HG03457 (cell line): ENCODE data around the gene SLC16A4.
A peak's percentile ranks its signal among the peaks of the same experiment; 100 is the strongest.

Experiments used
- ATAC-seq: cut with Tn5 transposase; IDR thresholded peaks from one replicate; pipeline ENCODE4 v1.9.1; 2021; ENCODE audit warnings: moderate number of reproducible peaks; ENCODE audit not compliant: unreplicated experiment

Gene SLC16A4

DNA sequence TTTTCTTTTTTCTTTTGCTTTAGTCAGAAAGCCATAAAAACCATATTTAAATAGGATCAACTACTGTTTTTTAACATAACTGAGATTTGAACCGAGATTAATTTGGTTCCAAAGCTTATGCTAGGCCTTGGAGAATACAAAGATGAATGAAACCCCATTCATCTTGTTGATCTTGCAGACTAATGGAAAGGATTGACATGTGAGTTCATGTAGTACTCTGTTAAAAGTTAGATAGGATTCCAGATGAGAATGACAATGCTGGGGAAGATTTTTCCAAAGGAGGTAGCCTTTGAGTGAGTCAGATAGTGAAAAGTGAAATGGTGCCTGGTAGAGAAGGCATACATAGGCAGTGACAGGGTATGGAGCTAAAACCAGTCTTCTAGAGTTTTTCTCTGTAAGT, 29.0 kb downstream of the SLC16A4 start:
- no peak for ATAC-seq

- no peak for ATAC-seq
Measured at GRCh38 chr1:110360431-110360830, 30.4 kb downstream of the SLC16A4 start.

DNA sequence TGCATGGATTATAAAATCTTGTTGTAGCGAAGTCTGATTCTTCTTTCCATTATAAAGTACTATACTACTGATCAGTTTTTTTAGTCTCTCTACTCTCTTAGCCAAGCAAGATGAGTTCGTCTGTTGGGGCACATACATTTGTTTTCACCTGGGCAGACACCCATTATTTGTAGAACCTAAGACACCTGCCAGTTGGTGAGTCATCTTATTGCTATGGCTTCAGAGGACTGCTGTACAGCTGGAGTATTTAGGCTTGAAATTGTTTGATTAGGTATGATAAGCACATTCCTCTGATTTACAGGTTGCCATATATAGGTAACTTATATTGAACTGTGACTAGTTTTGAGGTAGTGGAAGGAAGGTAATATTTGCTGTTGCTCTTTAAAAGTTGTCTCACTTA, 34.4 kb downstream of the SLC16A4 start:
- ATAC-seq = no peak

GRCh38 chr1:110355321-110355720, 35.5 kb downstream of the SLC16A4 start:
- ATAC-seq = no peak

DNA sequence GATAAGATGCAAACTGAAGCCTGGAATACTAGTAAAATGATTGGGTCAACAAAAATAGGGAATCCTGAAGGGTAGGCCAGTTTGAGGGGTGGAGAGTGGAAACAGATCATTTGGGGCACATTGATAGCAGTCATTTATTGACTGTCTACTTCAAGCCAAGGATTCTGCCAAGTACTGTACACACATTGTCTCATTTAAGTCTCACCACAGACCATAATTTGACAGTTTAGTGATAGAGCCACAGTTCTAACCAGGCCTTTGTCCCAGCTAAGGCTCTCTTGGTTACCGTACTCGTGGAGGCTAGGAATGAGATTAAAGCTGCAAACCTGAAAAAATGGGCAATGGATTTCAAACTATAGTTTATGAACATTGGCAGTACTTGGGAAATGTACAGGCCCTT, 40.5 kb downstream of the SLC16A4 start:
- no peak for ATAC-seq

DNA sequence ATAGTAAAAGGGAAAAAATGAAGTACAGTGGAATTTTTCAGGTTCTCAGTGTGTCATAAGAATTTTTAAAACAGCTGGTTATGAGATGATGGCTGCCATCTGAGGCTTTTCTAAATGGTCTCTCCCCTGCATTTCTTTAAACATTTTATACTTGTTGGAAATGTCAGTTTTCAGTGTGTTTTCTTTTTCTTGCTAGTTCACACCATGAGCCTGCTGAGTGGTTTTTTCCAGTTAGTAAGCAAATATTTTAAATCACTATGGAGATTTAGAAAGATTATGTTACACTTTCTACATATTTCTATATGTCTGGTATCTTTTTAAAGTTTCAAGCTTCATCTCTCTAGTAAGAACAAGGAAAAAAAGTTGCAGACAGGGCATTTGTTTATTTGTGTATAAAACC, 42.1 kb downstream of the SLC16A4 start:
- ATAC-seq = no peak

- no peak for ATAC-seq
Measured at GRCh38 chr1:110348050-110348449, 42.8 kb downstream of the SLC16A4 start.

- no peak for ATAC-seq
Measured at GRCh38 chr1:110347182-110347893, 43.5 kb downstream of the SLC16A4 start.

GRCh38 chr1:110346690-110347089, 44.1 kb downstream of the SLC16A4 start:
- ATAC-seq = no peak

DNA sequence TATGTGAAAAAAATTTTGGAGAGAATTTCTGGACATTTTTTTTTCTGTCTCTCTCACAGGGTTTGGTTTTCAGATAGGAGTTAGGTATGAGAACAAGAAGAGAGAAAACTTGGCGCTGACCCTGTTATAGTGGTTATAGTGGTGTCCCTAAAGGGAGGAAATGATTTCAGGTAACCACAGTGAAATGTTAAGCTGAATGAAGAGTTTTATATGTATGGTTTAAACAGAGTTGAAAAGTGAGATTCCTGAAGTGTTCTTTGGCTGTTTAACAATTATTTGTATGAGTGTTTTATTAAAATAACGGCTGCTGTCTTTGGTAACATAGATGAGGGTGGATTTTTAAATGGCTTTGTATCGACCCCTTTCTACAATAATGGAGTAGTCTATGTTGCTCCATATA, 45.3 kb downstream of the SLC16A4 start:
- no peak for ATAC-seq

GRCh38 chr1:110344152-110344551, 46.7 kb downstream of the SLC16A4 start:
- ATAC-seq = no peak

DNA sequence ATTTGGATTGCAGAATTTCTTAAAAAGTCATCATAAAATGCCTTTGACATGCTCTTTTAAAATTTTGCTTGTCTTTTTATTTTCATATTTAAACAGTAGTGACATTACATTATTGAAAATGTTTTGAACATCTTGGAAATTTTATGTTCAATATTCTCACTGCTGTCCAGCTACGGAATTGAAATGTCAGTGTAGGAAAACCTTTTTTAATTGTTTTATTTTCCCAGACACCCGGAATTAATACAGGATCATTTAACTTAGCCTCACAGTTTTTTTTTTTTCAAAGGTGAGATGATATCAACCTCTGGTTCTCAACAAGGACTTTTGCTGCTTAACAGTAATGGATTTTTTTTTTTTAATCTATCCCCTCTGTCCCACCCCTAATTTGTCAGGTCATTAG, 47.6 kb downstream of the SLC16A4 start:
- ATAC-seq = no peak

- ATAC-seq = no peak
Measured at GRCh38 chr1:110341872-110342331, 48.9 kb downstream of the SLC16A4 start.

DNA sequence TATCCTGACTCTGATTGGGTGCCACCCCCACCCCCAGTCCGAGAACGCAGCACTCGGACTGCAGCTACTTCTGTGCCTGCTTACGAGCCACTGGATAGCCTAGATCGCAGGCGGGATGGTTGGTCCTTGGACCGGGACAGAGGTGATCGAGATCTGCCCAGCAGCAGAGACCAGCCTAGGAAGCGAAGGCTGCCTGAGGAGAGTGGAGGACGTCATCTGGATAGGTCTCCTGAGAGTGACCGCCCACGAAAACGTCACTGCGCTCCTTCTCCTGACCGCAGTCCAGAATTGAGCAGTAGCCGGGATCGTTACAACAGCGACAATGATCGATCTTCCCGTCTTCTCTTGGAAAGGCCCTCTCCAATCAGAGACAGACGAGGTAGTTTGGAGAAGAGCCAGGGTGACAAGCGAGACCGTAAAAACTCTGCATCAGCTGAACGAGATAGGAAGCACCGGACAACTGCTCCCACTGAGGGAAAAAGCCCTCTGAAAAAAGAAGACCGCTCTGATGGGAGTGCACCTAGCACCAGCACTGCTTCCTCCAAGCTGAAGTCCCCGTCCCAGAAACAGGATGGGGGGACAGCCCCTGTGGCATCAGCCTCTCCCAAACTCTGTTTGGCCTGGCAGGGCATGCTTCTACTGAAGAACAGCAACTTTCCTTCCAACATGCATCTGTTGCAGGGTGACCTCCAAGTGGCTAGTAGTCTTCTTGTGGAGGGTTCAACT, 49.5 kb downstream of the SLC16A4 start:
- no peak for ATAC-seq

GRCh38 chr1:110340207-110340468, 50.7 kb downstream of the SLC16A4 start:
- no peak for ATAC-seq

- ATAC-seq = no peak
Measured at GRCh38 chr1:110339407-110340206, 51.2 kb downstream of the SLC16A4 start.

DNA sequence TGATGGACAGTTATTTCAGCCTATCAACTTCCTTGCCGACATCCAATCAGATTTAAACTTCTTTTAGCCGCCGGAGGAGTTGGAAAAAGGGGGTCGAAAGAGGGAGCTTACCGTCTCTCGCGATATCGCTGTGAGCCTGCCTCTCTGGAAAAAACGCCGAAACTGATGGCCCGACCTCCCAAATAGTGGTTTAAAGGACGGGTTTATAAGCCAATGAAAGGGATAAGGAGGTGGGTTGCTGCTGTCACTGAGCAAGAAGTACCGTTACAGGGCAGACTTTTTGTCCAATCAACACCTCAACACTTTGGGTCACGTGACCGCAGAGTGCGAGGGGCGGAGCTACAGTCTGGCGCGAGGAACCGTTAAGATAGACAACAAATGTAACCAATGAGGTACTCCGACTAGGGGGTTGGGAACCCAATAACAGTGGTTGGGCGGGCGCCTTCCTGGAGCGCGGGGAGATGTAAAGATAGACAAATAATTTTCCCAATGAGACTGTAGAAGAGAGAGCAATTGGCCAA, 51.9 kb downstream of the SLC16A4 start, which contains the start of gene RBM15:
TSS of gene RBM15 (plus strand) at position 492 of the 521 bp plus-strand sequence. CDS start at position 521, 29 bp downstream.
- ATAC-seq = peak; percentile 68

DNA sequence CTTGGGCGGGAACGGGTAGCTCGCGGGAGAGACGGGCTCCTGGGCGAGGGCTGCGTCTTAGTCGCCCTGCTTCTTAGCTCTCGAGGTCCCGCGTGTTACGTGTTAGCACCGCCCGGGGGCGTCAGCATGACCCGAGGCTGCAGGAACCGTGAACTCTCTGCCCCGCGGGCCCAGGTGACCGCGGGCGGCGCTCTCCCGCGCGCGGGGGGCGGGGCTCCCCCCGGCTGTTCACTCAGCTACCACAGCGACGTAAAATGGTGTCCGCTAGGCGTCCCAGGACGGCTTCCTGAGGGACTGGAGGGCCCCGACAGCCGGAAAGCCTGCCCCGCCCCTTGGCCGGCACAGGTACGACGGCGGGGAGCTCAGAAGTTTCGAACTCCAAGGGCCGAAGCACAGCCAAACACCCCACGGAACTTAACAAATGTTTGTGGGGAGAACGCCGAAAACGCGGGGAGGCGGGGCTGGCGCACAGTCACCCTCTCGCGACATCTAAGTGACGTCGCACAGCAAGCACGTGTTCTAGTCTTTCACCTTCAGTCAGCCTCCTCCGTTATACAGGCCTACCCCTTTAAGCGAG, 52.4 kb downstream of the SLC16A4 start:
- peak; percentile 60 for ATAC-seq

- no peak for ATAC-seq
Measured at GRCh38 chr1:110337704-110338308, 53.0 kb downstream of the SLC16A4 start.

DNA sequence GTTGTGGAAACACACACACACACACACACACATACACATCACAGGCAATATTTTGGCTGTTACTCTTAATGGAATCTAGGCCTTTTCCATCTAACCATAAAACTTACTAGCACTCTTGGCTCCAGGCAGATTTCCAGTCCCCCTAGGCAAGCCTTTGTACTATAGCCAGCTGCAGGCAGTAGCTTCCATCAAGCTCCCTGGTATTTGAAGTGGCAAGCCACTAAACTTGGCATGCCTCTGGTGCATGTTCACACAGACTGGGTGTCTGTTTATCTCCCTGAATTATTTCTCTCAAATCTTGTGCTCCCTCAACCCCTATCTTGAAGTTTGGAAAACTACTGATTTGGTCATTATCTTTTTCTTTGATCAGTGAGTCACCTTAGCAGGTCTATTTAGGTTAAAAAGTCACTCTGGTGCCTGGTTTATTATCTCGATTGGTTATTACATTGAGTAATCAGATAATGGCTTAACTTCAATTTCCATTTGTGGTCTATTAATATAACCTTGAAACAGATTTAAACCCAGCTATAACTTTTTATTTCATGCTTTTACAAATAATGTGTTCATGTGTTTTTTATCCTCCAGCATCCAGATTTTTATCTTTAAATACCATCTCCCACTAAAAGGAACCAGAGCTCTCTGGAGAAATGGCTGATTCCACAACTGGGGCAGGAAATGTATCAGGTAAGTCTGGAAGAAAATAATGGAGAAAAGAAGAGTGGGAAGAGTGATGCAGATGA, 54.4 kb downstream of the SLC16A4 start:
- no peak for ATAC-seq
